IMR-90 (cell line): ENCODE results near the gene NARF.

ENCODE experiments used
- CTCF ChIP-seq: conservative IDR thresholded peaks from 2 replicates; pipeline ENCODE4 v1.5.1; 2012; ENCODE audit warnings: mild to moderate bottlenecking, low read depth, low read length, improper control_type of control experiment
- FOS ChIP-seq: fragments of 150-350 bp; IDR thresholded peaks from 2 replicates; pipeline ENCODE4 v1.6.1; 2016; ENCODE audit warnings: low read depth, low read length
- MAFK ChIP-seq: IDR thresholded peaks from 2 replicates; pipeline ENCODE4 v1.6.1; 2012; ENCODE audit warnings: low read depth, low read length, improper control_type of control experiment
- MAZ ChIP-seq: IDR thresholded peaks from 2 replicates; pipeline ENCODE4 v1.6.1; 2012; ENCODE audit warnings: low read depth, mild to moderate bottlenecking, low read length, improper control_type of control experiment, moderate library complexity, borderline replicate concordance
- POLR2A ChIP-seq: IDR thresholded peaks from 2 replicates; pipeline ENCODE4 v1.6.1; 2012; ENCODE audit warnings: mild to moderate bottlenecking, low read depth, low read length
- SMC3 ChIP-seq: fragments of 150-350 bp; IDR thresholded peaks from 2 replicates; pipeline ENCODE4 v1.6.1; 2016; ENCODE audit warnings: low read depth, mild to moderate bottlenecking, antibody characterized with exemption, low read length, moderate library complexity

- TF ChIP-seq CTCF: no peak
- TF ChIP-seq SMC3: no peak
- TF ChIP-seq FOS: no peak
- no peak for TF ChIP-seq MAFK
- no peak for TF ChIP-seq MAZ
- no peak for TF ChIP-seq POLR2A
Measured at GRCh38 chr17:82503728-82504308, 45.3 kb downstream of the NARF start.
